ENCODE data around the gene ERP44.

GRCh38 chr9:100074093-100074492, 24.7 kb downstream of the ERP44 start:
- TF ChIP-seq, protein P1, sequence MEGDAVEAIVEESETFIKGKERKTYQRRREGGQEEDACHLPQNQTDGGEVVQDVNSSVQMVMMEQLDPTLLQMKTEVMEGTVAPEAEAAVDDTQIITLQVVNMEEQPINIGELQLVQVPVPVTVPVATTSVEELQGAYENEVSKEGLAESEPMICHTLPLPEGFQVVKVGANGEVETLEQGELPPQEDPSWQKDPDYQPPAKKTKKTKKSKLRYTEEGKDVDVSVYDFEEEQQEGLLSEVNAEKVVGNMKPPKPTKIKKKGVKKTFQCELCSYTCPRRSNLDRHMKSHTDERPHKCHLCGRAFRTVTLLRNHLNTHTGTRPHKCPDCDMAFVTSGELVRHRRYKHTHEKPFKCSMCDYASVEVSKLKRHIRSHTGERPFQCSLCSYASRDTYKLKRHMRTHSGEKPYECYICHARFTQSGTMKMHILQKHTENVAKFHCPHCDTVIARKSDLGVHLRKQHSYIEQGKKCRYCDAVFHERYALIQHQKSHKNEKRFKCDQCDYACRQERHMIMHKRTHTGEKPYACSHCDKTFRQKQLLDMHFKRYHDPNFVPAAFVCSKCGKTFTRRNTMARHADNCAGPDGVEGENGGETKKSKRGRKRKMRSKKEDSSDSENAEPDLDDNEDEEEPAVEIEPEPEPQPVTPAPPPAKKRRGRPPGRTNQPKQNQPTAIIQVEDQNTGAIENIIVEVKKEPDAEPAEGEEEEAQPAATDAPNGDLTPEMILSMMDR (IDR thresholded peaks at IDR 0.05), result no peak
- TF ChIP-seq POLR2A (IDR thresholded peaks at IDR 0.05), result no peak

Data from lower leg skin (tissue), 3 donors.